ENCODE results near the gene SYNPR.

DNA sequence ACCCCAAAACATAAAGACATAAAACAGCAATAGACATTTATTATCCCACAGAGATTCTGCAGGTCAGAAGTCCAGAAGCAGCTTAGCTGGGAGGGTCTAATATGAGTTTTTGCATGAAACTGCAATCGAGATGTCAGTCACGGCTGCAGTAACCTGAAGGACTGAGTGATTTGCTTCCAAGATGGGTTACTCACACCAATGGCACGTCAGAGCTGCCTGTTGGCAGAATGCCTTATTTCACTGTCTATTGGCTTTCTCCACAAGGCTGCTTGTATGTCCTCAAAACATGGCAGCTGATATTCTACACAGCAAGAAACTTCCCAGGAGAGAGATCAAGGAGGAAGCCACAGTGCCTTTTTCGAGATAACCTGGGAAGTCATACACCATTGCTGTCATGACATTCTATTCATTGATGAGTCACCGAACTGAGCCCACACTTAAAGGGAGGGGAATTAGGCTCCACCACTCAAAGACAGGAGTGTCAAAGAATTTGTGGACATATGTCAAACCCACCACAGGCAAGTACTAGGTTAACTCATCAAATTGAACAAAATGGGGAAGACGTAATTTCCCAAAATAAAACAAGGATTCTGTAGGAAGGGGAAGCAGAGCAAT, 122.2 kb downstream of the SYNPR start:
- TF ChIP-seq, protein P1, sequence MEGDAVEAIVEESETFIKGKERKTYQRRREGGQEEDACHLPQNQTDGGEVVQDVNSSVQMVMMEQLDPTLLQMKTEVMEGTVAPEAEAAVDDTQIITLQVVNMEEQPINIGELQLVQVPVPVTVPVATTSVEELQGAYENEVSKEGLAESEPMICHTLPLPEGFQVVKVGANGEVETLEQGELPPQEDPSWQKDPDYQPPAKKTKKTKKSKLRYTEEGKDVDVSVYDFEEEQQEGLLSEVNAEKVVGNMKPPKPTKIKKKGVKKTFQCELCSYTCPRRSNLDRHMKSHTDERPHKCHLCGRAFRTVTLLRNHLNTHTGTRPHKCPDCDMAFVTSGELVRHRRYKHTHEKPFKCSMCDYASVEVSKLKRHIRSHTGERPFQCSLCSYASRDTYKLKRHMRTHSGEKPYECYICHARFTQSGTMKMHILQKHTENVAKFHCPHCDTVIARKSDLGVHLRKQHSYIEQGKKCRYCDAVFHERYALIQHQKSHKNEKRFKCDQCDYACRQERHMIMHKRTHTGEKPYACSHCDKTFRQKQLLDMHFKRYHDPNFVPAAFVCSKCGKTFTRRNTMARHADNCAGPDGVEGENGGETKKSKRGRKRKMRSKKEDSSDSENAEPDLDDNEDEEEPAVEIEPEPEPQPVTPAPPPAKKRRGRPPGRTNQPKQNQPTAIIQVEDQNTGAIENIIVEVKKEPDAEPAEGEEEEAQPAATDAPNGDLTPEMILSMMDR (IDR thresholded peaks at IDR 0.05; ENCODE audit: low read depth, low read length): no peak
- TF ChIP-seq EZH2phosphoT487 (IDR thresholded peaks at IDR 0.05; ENCODE audit: low read depth): no peak
